Heart left ventricle (tissue), 16 donors: Measurements from ENCODE around the gene HMGB3. TPM values are rescaled to one million over a fixed set of nuclear protein-coding genes. Genes with fewer than 3 reads are reported as not detected.

Experiments used
- ATAC-seq, 4 donors: fragments of 200-7000 bp; cut with Tn5 transposase; one replicate each; pipeline ENCODE4 v1.9.1; 2020 to 2022; ENCODE audit warnings: moderate library complexity in 4 of 4, mild to moderate bottlenecking in 3 of 4, moderate number of reproducible peaks in 1 of 4
- DNase-seq, 5 donors: peaks; one replicate each; pipeline ENCODE4 v3.0.0-alpha.2; 2020
- H3K27ac ChIP-seq, 12 donors: fragments of 200-600 bp; sonication (generic) in 4 of 12; one replicate each; pipeline versions ENCODE4 v1.5.0 to v1.8.0; 2016 to 2022; ENCODE audit warnings: mild to moderate bottlenecking in 2 of 12
- H3K27me3 ChIP-seq, 9 donors: fragments of 200-600 bp; sonication (generic) in 2 of 9; one replicate each; pipeline versions ENCODE4 v1.5.1 to v1.8.0; 2016 to 2022; ENCODE audit warnings: mild to moderate bottlenecking in 3 of 9
- H3K36me3 ChIP-seq, 9 donors: fragments of 200-600 bp; sonication (generic) in 2 of 9; one replicate each; pipeline versions ENCODE4 v1.5.0 to v1.8.0; 2018 to 2022; ENCODE audit warnings: mild to moderate bottlenecking in 2 of 9
- H3K4me1 ChIP-seq, 12 donors: fragments of 200-600 bp; sonication (generic) in 4 of 12; one replicate each; pipeline versions ENCODE4 v1.5.0 to v1.8.0; 2016 to 2022; ENCODE audit warnings: mild to moderate bottlenecking in 3 of 12
- H3K4me3 ChIP-seq, 12 donors: fragments of 200-600 bp; sonication (generic) in 4 of 12; one replicate each; pipeline versions ENCODE4 v1.5.0 to v1.8.0; 2017 to 2022; ENCODE audit warnings: mild to moderate bottlenecking in 9 of 12, moderate library complexity in 4 of 12
- H3K9me3 ChIP-seq, 12 donors: fragments of 200-600 bp; sonication (generic) in 4 of 12; one replicate each; pipeline versions ENCODE4 v1.5.0 to v1.8.0; 2016 to 2022; ENCODE audit warnings: mild to moderate bottlenecking in 1 of 12
- CTCF ChIP-seq, 12 donors: fragments of 200-600 bp; sonication (generic) in 4 of 12; IDR thresholded peaks; one replicate each; pipeline versions ENCODE4 v1.5.0 to v1.8.0; 2018 to 2022; ENCODE audit warnings: antibody characterized with exemption in 12 of 12, mild to moderate bottlenecking in 5 of 12
- POLR2A ChIP-seq, 2 donors: fragments of 450-650 bp; IDR thresholded peaks; one replicate each; pipeline ENCODE4 v1.6.1; 2017; ENCODE audit warnings: antibody characterized with exemption in 2 of 2, mild to moderate bottlenecking in 2 of 2, moderate library complexity in 2 of 2
- WGBS, 4 donors: extraction: QIAGEN DNeasy Blood & Tissue Kit in 2 of 4; methylation state at CpG; one replicate each; pipeline versions ENCODE4 v1.1.5 to v1.1.7; 2013 to 2018; 5-methylcytosine and 5-hydroxymethylcytosine counted together
- intact Hi-C, 10 donors: fragments of 100-400 bp; cut with DNase I; formaldehyde crosslinking; loops; one replicate each; pipeline versions ENCODE4 v1.11.1 to v1.14.2; 2022
- polyA plus RNA-seq, 2 donors: library from polyadenylated mRNA; stranded (reverse); fragments of 200-250 nt; gene quantifications; one replicate each; pipeline ENCODE4 v1.2.3, GENCODE V29; 2013
- total RNA-seq, 9 donors: library from RNA; depleted of rRNA in 2 of 9; stranded (reverse); fragments of >200 nt in 2 of 9; fragmentation: NEBNext Ultra II Directional in 3 of 9; extraction: Animal tissue kit (Norgen Biotek cat#: 25700) in 3 of 9; gene quantifications; one replicate each; pipeline versions ENCODE4 v1.1.0 to v1.2.4, GENCODE V29; 2016 to 2023
- donor health status: ischemic (EF 13 %, LVEDD 7.1; RV severe dilation, severe dysfunction).
- donor health status: healthy with polysubstance abuse.
- donor health status: DM: no; HTN: yes; CAD: no.
- donor health status: DM: no; HTN: no; CAD: no.
- donor health status: ischemic (EF 25% LVEDD 6.9; RV normal size, moderate dysfunction).
- donor health status: ischemic (EF 25% LVEDD 5.7; RV mildly dilated, moderate dysfunction).
- donor health status: healthy.
- donor health status: DM: yes; HTN: yes; CAD: no.
- donor health status: ischemic (EF 35%, LVEDD 5.7; RV mildly dilated, moderate dysfunction).
- donor health status: nonischemic (EF 11% LVEDD 7.7; RV severe dilation, severe dysfunction).
- donor health status: DM: yes; HTN: yes; CAD: no.
- donor health status: PGD.
- donor health status: ischemic (EF 29% LVEDD 5.4; RV normal size, mild dysfunction).
- donor health status: nonischemic (EF 23%, LVEDD 6.1; RV moderate dilation, normal function).

HMGB3 gene
- total and polyA plus RNA-seq, 11 donors = 2.6 to 27.8 (median 10.4) TPM

- Histone ChIP-seq H3K36me3 (no peaks in the 10 kb centered on the region), H3K27ac (no peak overlapping the region), H3K4me3 (no peak overlapping the region), H3K27me3 (peaks cover 0 to 9% (median 0%) of the 10 kb centered on the region in 9 donors), H3K4me1 (no peaks in the 10 kb centered on the region), H3K9me3 (no peaks in the 10 kb centered on the region)
- intact Hi-C loops = no loop called here
- no peak for ATAC-seq
- DNase-seq = no peak
- WGBS, 4 donors = 85 to 91% (median 87%) methylated on average over 9 to 10 of the region's 10 CpGs
- TF ChIP-seq POLR2A (IDR thresholded peaks at IDR 0.05) = no peak
These were observed 15.3 kb upstream of the HMGB3 start for GRCh38 chrX:150967786-150968185.

- DNase-seq = no peak
- no peak overlapping the region for H3K27ac ChIP-seq
- 76 to 82% (median 78%) methylated on average over 17 of the region's 17 CpGs for WGBS, 4 donors
These were observed 14.0 kb upstream of the HMGB3 start for GRCh38 chrX:150968862-150969720.

DNA sequence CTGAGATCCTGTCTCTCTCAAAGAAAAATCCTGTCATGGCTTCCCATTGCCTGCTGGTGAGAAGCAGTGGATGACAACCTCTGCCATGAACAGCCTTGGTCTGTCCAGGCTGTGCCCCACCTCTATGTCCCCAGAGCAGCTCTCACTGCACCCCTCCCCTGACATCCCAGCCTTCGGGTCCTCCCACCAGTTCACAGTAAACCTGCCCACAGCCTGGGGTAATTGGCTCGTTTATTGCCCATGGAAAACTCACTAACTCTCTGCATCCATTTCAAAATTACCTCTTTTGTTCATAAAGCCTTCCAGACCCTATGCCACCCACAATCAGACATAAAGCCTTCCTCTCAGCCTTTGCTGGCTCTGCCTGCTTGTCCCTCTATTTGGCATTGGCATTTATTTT, 10.7 kb upstream of the HMGB3 start:
- intact Hi-C loops = no loop called here
- 47 to 85% (median 73%) methylated on average over 2 of the region's 2 CpGs for WGBS, 4 donors
- peaks cover 0 to 3% (median 0%) of the 10 kb centered on the region in 9 donors for H3K27me3 ChIP-seq
- ATAC-seq = no peak
- H3K36me3 ChIP-seq = no peaks in the 10 kb centered on the region
- no peak for DNase-seq
- no peak for TF ChIP-seq POLR2A (IDR thresholded peaks at IDR 0.05)
- TF ChIP-seq CTCF (IDR thresholded peaks at IDR 0.05) = no peak
- H3K9me3 ChIP-seq = no peaks in the 10 kb centered on the region
- no peaks in the 10 kb centered on the region for H3K4me1 ChIP-seq
- H3K27ac ChIP-seq = no peak overlapping the region
- H3K4me3 ChIP-seq = no peak overlapping the region

More at GRCh38 chrX:150968862-150969720, 14.0 kb upstream of the HMGB3 start:
- no peaks in the 10 kb centered on the region for H3K4me1 ChIP-seq
- peaks cover 0 to 9% (median 0%) of the 10 kb centered on the region in 9 donors for H3K27me3 ChIP-seq
- H3K36me3 ChIP-seq = no peaks in the 10 kb centered on the region
- no peak overlapping the region for H3K4me3 ChIP-seq
- no peaks in the 10 kb centered on the region for H3K9me3 ChIP-seq
- TF ChIP-seq POLR2A (IDR thresholded peaks at IDR 0.05) = no peak
- TF ChIP-seq CTCF (IDR thresholded peaks at IDR 0.05) = no peak
- intact Hi-C loops = no loop called here
- ATAC-seq = no peak

DNA sequence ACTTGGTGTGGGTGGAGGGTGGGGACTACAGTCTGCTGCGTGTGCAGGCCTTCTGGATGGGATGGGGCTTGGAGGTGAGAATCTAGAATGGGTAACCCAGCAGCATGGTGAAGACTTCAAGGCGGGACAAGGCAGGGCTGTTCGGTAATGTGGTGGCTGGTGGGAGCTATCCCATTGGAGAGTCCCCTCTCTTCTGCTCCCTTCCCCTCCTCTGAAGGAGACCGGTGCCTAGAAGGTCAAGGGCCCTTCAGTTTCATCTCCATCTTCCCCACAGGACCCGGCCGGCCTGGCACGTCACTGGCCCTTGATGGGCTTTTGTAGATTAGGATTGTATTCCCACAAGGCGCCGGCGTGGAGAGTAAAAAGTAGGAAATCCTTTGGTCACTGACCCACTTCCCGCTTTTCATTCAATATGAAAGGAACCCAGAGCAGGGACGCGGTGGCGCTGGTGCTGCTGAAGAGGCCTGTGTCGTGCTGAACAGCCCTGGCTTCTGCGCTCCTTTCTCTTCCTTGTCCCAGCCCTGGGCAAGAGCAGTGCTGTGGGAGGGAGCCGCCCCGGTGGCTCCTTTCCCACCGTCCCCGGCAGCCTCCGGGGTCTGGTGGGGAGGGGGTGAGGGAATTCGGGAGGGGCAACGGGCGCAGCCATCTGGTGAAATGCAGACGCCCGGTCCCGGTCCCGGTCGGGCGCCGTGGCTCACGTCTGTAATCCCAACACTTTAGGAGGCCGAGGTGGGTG, 7.3 kb upstream of the HMGB3 start:
- Histone ChIP-seq H3K27ac (no peak overlapping the region), H3K27me3 (no peaks in the 10 kb centered on the region), H3K4me1 (no peaks in the 10 kb centered on the region), H3K9me3 (no peaks in the 10 kb centered on the region), H3K36me3 (no peaks in the 10 kb centered on the region), H3K4me3 (no peak overlapping the region)
- TF ChIP-seq CTCF (IDR thresholded peaks at IDR 0.05) (no peak), POLR2A (IDR thresholded peaks at IDR 0.05) (no peak)
- intact Hi-C loops = no loop called here
- DNase-seq (no peak), ATAC-seq (peak in 1 of 4 donors; percentile 50)
- WGBS, 4 donors = 37 to 60% (median 41%) methylated on average over 29 to 33 of the region's 33 CpGs
